Stimulated activated CD4-positive, alpha-beta T cell treated with anti-CD3 and anti-CD28 coated beads, Interleukin-1b, Interleukin-23, amount 100 ng/mL, for 4 hours (primary cell): Measurements from ENCODE around the gene ADAM19.
A peak's percentile ranks its signal among the peaks of the same experiment; 100 is the strongest.

Experiments used
- DNase-seq, 2 donors: peaks; one replicate each; pipeline ENCODE4 v3.0.0-alpha.2; 2020; ENCODE audit warnings: low read depth in 2 of 2

Gene ADAM19

DNA sequence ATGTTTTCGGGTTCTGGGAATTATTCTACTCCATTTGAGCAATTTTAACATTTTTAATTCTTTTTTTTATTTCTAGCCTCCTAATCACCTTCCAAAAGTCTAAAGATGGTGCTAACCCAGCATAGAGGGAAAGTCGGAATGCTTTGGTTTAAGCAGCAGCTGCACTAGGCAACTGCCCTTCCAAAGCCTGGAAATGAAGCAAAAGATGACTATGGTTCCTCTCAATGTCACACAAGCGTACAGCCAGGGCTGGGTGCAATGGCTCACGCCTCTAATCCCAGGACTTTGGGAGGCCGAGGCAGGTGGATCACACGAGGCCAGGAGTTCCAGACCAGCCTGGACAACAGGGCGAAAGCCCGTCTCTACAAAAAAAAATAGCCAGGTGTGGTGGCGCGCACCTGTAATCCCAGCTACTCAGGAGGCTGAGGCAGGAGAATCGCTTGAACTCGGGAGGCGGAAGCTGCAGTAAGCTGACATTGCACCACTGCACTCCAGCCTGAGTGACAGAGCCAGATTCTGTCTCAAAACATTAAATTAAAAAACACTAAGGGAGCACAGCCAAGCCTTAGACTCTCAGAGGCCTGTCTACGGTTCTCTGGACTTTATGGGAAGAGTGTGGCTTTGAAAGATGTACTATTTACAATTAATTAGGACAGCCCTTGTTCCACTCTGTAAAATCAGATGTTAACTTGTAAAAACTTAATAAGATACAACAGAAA is 33.1 kb downstream of the ADAM19 start:
- DNase-seq = no peak

DNA sequence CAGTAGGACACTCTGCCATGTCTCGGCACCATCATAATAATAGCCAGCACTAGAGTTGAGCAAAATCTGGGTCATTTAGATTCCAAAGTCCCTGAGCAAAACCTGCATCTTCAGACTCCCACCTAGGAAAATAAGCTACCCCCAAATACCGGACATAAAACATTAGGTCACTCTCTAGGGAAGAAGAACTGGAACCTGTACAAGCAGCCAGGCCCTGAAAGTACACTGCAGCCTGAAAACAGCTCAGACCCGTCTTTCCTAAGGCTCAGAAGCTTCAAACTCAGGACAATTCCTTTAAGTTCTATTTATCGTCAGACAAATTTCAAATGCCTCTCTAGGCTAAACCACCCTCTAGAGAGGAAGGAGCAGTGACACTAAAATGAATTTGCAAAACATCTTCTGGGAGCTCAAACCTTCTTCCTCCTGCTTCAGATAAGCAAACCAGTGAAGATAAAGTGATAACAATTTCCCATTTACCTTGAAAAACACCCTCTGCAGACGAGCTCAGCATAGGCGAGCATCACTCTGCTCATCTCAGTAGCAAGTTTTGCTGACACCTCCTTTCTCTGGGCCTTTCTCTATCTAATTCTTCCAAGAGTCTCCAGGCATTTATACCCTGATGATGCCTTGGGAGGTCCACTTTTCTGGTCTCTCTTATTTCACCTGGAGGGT is 34.0 kb downstream of the ADAM19 start:
- no peak for DNase-seq

DNA sequence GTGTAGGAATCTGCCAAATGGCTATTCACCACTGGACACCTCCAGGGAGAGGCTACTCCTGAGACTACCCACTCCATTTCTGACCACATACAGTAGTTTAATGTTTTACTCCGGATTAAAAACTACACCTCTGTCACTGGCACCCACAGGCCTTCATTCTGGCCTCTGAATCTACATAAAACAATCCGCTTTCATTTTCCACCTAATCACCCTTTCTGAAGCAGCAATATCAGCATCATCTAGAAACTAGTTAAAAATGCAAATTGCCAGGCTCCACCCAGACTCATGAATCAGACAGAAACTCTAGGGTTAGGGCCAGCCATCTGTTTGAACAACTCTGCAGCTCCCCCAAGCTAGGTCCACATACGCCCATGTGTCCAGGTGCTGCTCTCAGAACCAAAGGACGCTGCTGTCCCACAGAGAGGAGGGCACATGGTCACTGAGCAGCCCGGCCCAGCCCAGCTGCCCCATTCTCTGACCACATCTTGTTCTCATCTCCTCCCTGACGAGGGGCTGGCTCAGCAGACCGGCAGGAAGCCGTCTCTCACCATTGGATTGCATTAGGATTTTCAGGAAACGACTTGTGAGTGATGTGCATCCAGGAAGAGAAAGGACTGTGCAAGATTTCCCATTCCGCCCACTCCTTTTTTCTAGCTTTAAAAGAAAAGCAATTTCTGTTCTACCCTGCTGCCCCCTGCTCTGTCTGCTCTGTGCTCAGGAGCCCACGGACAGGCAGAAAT is 34.7 kb downstream of the ADAM19 start:
- DNase-seq = peak in 1 of 2 donors; percentile 21

DNA sequence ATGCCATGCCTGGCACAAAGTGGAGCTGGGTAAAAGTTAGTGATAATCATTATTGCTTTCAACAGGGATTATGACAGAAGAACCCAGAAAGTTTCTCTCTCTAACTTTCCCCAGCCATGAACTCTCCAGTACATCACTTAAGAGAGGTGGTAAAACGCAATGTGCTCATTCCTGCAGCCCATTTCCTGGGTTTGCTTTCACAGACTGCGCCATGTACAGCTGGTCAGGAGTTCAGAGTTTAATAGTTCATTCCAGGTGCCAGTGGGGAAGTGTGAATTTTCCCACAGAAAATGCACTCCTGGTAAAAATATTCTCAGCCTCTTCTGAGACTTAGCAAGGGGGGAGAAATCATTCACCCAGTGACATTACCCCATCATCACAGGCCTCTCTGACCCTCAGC is 35.5 kb downstream of the ADAM19 start:
- no peak for DNase-seq

GRCh38 chr5:157539503-157540022 is 36.0 kb downstream of the ADAM19 start:
- no peak for DNase-seq

DNA sequence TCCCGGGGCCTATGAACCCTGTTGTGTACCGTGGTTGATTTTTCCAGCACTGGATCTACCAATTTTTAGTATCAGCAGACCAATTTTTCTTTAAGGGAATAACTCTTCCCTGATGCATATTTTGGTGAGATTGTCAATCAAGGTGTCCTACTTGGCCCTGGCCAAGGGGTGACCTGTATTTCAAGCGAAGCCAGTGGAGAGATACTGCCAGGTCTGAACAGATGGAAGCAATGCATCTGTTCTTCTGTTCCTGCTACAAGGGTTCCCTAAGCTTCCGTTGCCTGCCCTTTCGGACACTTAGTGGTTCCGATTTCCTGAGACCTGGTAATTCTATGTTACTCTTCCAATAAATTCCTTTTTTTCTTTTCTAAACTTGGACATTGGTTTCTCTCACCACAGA is 37.3 kb downstream of the ADAM19 start:
- no peak for DNase-seq

DNA sequence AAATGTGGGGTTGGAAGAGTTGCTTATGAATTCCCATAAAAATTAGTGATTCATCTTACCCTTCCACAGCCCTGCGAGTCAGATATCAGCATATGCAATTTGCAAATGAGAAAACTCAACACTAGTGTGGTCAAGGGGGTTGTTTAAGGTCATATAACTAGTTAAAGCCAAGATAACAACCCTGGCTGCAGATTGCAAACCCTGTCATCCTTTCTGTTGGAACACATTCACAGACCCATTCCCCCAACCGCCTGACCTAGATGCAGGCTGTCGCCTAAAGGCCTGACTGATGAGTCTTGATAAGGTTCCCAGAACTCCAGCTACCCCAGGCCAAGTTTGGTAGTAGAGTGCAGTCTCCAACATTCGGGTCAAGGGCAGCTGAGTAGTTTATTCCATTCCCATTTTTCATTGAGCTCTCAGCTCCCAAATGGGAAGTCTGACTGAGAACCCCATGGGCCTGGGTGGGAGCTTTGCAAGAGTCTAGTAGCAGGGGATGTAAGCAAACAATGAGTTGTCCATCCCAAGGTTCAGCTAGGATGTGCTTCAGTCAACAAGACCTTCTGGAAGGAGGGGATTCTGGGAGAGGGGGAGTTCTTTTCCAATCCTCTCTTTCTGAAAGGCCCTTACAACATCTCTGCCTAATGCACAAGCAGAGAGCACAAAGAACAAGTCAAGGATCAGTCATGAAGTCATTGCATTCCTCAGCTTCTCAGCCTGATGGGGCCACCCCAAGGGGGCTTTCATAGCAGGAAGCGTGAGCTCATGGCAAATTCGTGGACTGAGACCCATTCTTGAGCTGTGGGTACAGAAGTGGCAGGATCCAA is 40.3 kb downstream of the ADAM19 start:
- DNase-seq = no peak

DNA sequence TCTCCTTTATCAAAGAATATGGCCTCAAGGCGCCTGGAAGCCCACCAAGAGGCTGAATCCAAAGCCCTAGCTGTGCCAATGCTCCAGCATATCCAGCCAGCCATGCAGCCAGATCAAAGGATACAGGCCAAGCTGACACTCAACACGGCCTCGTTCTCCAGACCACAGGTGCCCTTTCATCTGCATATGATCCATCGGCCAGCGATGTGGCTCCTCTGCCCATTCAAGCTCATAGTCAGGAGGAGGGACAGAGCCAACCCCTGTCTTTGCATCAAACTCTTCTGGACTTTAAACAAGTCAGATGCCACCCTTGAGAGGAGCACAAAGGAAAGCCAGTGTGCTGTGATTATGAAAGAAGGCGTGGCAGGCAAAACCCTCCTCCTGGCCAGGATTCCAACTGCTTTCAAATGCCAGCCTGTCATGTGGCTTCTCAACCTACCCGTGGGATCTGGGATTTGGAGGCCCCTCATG is 42.5 kb downstream of the ADAM19 start:
- DNase-seq = no peak

GRCh38 chr5:157532022-157532421 is 43.6 kb downstream of the ADAM19 start:
- no peak for DNase-seq

DNA sequence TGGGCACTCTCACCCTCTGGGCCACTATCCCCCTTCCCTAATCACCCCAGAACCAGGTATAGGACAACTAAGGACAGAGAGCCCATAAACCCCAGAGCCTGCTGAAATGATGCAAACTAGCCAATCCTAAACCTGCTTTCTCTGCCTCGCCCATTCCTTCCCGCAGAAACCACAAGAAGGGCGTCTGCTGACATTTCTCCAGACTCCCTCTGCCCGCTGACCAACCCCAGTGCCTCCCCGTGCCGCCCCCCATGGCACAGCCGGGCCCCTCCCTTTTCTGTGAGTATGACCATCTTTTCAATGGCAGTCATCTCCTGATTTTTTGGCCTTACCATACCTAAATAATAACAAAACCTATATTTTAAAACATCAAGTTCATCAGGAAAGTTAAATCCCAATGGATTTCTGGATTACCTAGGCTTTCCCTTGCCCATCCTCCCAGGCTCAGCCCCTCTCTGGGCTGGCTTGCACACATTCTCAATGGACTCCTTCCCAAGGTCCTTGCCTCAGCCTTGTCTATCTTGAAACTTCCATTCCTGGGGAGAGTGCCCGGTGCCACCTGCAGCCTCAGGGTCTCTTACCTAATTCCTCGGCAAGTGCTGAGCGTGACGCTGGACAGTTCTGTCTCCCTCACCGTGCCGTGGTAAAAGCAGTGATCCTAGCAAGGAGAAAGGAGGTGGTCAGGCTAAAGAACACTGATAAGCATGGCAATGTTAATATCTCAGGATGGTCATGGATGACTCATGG is 45.2 kb downstream of the ADAM19 start:
- DNase-seq = no peak

- DNase-seq = no peak
These were observed 46.6 kb downstream of the ADAM19 start for GRCh38 chr5:157529002-157529401.

DNA sequence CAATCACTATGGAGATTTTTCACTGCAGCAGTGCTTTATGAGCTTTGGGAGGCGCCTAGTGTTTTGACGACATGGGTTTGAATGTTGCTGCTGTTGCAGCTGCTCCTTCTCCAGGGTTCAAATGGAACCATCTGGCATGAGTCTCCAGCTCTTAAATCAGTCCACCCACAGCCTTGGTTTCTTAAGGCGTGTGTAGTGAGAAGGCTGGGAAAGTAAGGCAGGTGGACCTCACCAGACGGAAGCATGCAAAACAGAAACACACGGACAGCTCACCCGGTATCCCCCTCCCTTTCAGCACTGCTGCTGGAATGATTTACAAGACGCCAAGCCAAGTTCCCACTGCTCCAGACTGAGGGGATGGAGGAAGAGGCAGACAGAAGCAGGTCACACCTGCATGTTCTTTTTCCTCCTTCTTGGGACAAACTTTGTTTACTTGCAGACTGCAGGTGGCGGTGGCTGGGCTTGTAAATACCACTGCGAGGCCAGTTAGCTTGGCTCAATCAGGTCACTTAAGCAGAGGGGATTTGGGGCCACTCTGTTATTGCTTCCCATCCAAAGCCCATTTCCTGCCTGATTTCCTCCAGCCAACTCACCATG is 47.4 kb downstream of the ADAM19 start:
- no peak for DNase-seq

DNA sequence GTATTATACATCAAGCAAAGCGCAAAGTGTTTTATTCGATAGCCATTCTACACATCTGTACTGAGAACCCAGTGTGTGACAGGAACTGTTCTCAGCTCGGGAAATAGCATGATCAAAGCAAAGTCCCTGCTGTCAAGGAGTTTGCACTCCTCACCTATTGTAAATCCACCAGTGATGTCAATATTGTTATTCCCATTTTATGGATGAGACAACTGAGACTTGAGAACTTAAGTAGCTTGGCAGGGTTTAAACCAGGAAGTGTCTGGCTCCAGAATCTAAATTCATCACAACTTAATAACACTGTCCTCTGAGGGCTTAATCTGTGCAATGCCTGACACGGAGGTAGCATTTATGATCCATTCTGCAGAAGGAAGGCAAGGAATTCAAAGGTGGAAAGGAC is 50.7 kb downstream of the ADAM19 start:
- DNase-seq = no peak

- no peak for DNase-seq
These were observed 51.6 kb downstream of the ADAM19 start for GRCh38 chr5:157523976-157524375.

- DNase-seq = no peak
These were observed 53.9 kb downstream of the ADAM19 start for GRCh38 chr5:157521704-157522029.

GRCh38 chr5:157520911-157521703 is 54.5 kb downstream of the ADAM19 start:
- DNase-seq = no peak

- no peak for DNase-seq
These were observed 55.9 kb downstream of the ADAM19 start for GRCh38 chr5:157519579-157520253.

DNA sequence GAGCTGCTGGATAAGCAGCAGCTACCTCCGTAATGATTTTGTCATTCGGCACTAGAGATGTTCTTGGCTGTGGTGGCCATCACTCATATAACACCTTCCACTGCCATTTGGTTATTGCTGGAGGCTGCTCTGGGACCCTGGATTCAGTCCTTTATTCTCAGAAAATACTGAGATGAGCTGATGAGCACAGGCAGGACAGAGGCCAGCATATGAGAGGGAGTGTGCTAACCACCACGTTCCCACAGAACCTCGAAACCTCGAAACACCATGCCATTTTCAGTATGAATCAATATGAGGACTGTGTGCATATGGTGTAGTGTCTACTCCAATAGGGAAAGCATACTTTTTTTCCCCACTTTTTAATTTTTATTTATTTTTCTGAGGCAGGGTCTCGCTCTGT is 56.6 kb downstream of the ADAM19 start:
- DNase-seq = no peak

DNA sequence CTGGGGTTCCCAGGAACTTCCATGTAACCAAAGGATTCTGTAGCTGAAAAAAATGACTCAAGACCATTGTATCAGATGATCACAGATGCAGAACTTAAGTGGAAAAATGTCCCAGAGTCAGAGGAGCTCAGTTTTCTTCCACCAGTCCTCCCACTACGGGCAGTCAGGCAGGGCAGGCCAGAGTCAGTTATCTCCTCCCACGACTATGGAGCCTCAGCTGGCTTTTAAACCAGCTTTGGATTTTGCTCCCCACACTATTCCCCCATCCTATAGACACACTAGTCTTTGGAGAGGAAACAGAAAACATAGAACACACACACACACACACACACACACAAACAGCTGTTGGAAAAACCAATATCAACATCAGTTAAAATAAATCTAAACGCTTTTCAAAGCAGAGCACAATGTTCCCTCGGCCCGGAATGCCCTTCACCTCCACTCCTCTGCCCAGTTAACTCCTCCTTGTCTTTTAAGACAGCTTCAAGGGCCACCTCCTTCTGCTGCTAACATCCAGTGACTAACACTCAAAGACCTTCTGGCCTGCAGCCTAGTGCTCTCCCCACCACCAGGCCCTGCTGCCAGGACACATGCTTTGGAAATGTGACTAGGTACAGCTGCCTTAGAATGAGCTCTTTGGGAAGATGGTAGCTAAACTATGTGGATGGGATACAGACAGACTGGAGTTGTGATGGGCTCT is 58.8 kb downstream of the ADAM19 start:
- no peak for DNase-seq
